Measurements from ENCODE around the gene SMIM32.

SMIM32 gene

GRCh38 chr5:136155078-136155477, 37.9 kb downstream of the SMIM32 start:
- TF ChIP-seq CTCF (conservative IDR thresholded peaks at IDR 0.05; ENCODE audit: low read depth, low read length): no peak
- no peak overlapping the region for H3K4me3 ChIP-seq (ENCODE audit: low read length)
- DNase-seq (ENCODE audit: low read depth): no peak

GRCh38 chr5:136153581-136154236, 39.3 kb downstream of the SMIM32 start:
- DNase-seq (ENCODE audit: low read depth): no peak
- TF ChIP-seq CTCF (conservative IDR thresholded peaks at IDR 0.05; ENCODE audit: low read depth, low read length): no peak

GRCh38 chr5:136149891-136150290, 43.1 kb downstream of the SMIM32 start:
- no peak for DNase-seq (ENCODE audit: low read depth)
- H3K4me3 ChIP-seq (ENCODE audit: low read length): no peak overlapping the region
- no peak for TF ChIP-seq CTCF (conservative IDR thresholded peaks at IDR 0.05; ENCODE audit: low read depth, low read length)

More at GRCh38 chr5:136153581-136154236, 39.3 kb downstream of the SMIM32 start:
- H3K4me3 ChIP-seq (ENCODE audit: low read length): no peak overlapping the region

- no peak for TF ChIP-seq CTCF (conservative IDR thresholded peaks at IDR 0.05; ENCODE audit: low read depth, low read length)
- H3K4me3 ChIP-seq (ENCODE audit: low read length): no peak overlapping the region
- no peak for DNase-seq (ENCODE audit: low read depth)
Observed at GRCh38 chr5:136147632-136148031, 45.3 kb downstream of the SMIM32 start.

- DNase-seq (ENCODE audit: low read depth): no peak
- H3K4me3 ChIP-seq (ENCODE audit: low read length): no peak overlapping the region
- TF ChIP-seq CTCF (conservative IDR thresholded peaks at IDR 0.05; ENCODE audit: low read depth, low read length): no peak
Observed at GRCh38 chr5:136146201-136146600, 46.8 kb downstream of the SMIM32 start.

- TF ChIP-seq CTCF (conservative IDR thresholded peaks at IDR 0.05; ENCODE audit: low read depth, low read length): no peak
- H3K4me3 ChIP-seq (ENCODE audit: low read length): no peak overlapping the region
- no peak for DNase-seq (ENCODE audit: low read depth)
Observed at GRCh38 chr5:136145030-136145429, 47.9 kb downstream of the SMIM32 start.

GRCh38 chr5:136143763-136144162, 49.2 kb downstream of the SMIM32 start:
- H3K4me3 ChIP-seq (ENCODE audit: low read length): no peak overlapping the region
- no peak for DNase-seq (ENCODE audit: low read depth)
- TF ChIP-seq CTCF (conservative IDR thresholded peaks at IDR 0.05; ENCODE audit: low read depth, low read length): no peak
